ENCODE results near the gene DAPK3. TPM values are rescaled to one million over a fixed set of nuclear protein-coding genes. Genes with fewer than 3 reads are reported as not detected.
"Not testable (repeated sequence)": the region's sequence is repeated elsewhere in the genome, so short reads cannot be mapped to it uniquely, and the experiment has no call there.

DAPK3 gene
- polyA plus RNA-seq, 1 donor from 2014 or later: 100 TPM

GRCh38 chr19:3938300-3938950 lies 32.5 kb downstream of the DAPK3 start:
- not testable (repeated sequence) for H3K4me3 ChIP-seq (ENCODE audit: low read length); H3K9me3 ChIP-seq (ENCODE audit: low read length); H2AFZ ChIP-seq (ENCODE audit: low read depth, low read length)

GRCh38 chr19:3936506-3937442 lies 34.1 kb downstream of the DAPK3 start:
- H4K20me1 ChIP-seq (ENCODE audit: insufficient read depth): no peaks in the 10 kb centered on the region
- H3K79me2 ChIP-seq (replicated peaks; ENCODE audit: insufficient read depth, low read length): no peaks in the 10 kb centered on the region
- no peaks in the 10 kb centered on the region for H3K36me3 ChIP-seq (ENCODE audit: insufficient read depth, low read length)
- no peaks in the 10 kb centered on the region for H3K9me2 ChIP-seq (ENCODE audit: insufficient read depth, low read length)
- H3K9me3 ChIP-seq (ENCODE audit: low read length): no peaks in the 10 kb centered on the region
- H3K4me3 ChIP-seq (ENCODE audit: low read length): no peak overlapping the region
- no peak overlapping the region for H3K9ac ChIP-seq (ENCODE audit: low read length)
- TF ChIP-seq RAD21 (conservative IDR thresholded peaks at IDR 0.05): no peak
- TF ChIP-seq POLR2AphosphoS5 (IDR thresholded peaks at IDR 0.05): no peak
- TF ChIP-seq CTCF (IDR thresholded peaks at IDR 0.05; ENCODE audit: poor library complexity, severe bottlenecking): no peak
- TF ChIP-seq MXI1 (conservative IDR thresholded peaks at IDR 0.05; ENCODE audit: poor library complexity, severe bottlenecking): no peak
- TF ChIP-seq EP300 (conservative IDR thresholded peaks at IDR 0.05; ENCODE audit: poor library complexity, severe bottlenecking): no peak
- TF ChIP-seq EZH2 (IDR thresholded peaks at IDR 0.05; ENCODE audit: borderline replicate concordance, insufficient read depth, low read length, poor library complexity, severe bottlenecking): no peak
- TF ChIP-seq REST (IDR thresholded peaks at IDR 0.05; ENCODE audit: borderline replicate concordance): no peak
- no peak for TF ChIP-seq SMC3 (conservative IDR thresholded peaks at IDR 0.05; ENCODE audit: poor library complexity)
- H3K27ac ChIP-seq (ENCODE audit: low read length): no peak overlapping the region
- H3F3A ChIP-seq (ENCODE audit: insufficient read depth, low read length, poor library complexity, severe bottlenecking): no peaks in the 10 kb centered on the region
- H3K27me3 ChIP-seq (ENCODE audit: insufficient read depth, low read depth, low read length): peaks cover 10% of the 10 kb centered on the region
- no peak overlapping the region for H3K4me2 ChIP-seq (ENCODE audit: low read length)
- no peak overlapping the region for H2AFZ ChIP-seq (ENCODE audit: low read depth, low read length)

More at GRCh38 chr19:3938300-3938950, 32.5 kb downstream of the DAPK3 start:
- H3K27ac ChIP-seq (ENCODE audit: low read length); H3K9ac ChIP-seq (ENCODE audit: low read length); H3K9me2 ChIP-seq (ENCODE audit: insufficient read depth, low read length); H3K36me3 ChIP-seq (ENCODE audit: insufficient read depth, low read length); H3K4me2 ChIP-seq (ENCODE audit: low read length); H3K79me2 ChIP-seq (replicated peaks; ENCODE audit: insufficient read depth, low read length); H3K27me3 ChIP-seq (ENCODE audit: insufficient read depth, low read depth, low read length); H3F3A ChIP-seq (ENCODE audit: insufficient read depth, low read length, poor library complexity, severe bottlenecking); H4K20me1 ChIP-seq (ENCODE audit: insufficient read depth): not testable (repeated sequence)
